Spinal cord (tissue), 10 donors: ENCODE results near the gene CCDC88B. TPM values are rescaled to one million over a fixed set of nuclear protein-coding genes. Genes with fewer than 3 reads are reported as not detected.

ENCODE experiments used
- DNase-seq, 6 donors: peaks; one replicate each; pipeline versions ENCODE4 v3.0.0 to v3.0.0-alpha.2; 2013 to 2015; ENCODE audit warnings: low spot score in 6 of 6, low read depth in 4 of 6
- H3K27ac ChIP-seq: one replicate; pipeline ENCODE4 v1.5.1; 2013; ENCODE audit warnings: low read depth, low read length, control low read depth
- H3K27me3 ChIP-seq: one replicate; pipeline ENCODE4 v1.6.1; 2013; ENCODE audit warnings: low read length; ENCODE audit not compliant: control insufficient read depth, insufficient read depth
- H3K36me3 ChIP-seq: one replicate; pipeline ENCODE4 v1.6.1; 2013; ENCODE audit warnings: low read length; ENCODE audit not compliant: control insufficient read depth, insufficient read depth
- H3K4me1 ChIP-seq: one replicate; pipeline ENCODE4 v1.6.1; 2013; ENCODE audit warnings: low read length; ENCODE audit not compliant: control insufficient read depth, insufficient read depth
- H3K4me3 ChIP-seq: one replicate; pipeline ENCODE4 v1.5.1; 2013; ENCODE audit warnings: low read depth, low read length, control low read depth
- H3K9me3 ChIP-seq: one replicate; pipeline ENCODE4 v1.6.1; 2013; ENCODE audit warnings: low read length; ENCODE audit not compliant: control insufficient read depth, insufficient read depth
- WGBS: methylation state at CpG from one replicate; pipeline ENCODE4 v1.1.5; 2013; ENCODE audit warnings: missing lambda C conversion rate; ENCODE audit not compliant: insufficient coverage; 5-methylcytosine and 5-hydroxymethylcytosine counted together
- polyA plus RNA-seq, 2 donors: library from polyadenylated mRNA; unstranded; fragments of 120-200 nt; gene quantifications; one replicate each; pipeline ENCODE4 v1.2.1, GENCODE V29; 2013; ENCODE audit not compliant: insufficient read length in 2 of 2
- total RNA-seq, 2 donors: library from RNA; depleted of rRNA in 1 of 2; stranded (reverse); fragments of 120-200 nt in 1 of 2; fragments of >200 nt in 1 of 2; gene quantifications; one replicate each; pipeline versions ENCODE4 v1.2.3 to v1.2.4, GENCODE V29; 2013 to 2014
- donor health status: healthy.

CCDC88B gene
- total and polyA plus RNA-seq, 4 donors = 4.2 to 8.4 (median 7.7) TPM

- no peaks in the 10 kb centered on the region for H3K9me3 ChIP-seq
- 46% methylated on average over 75 of the region's 82 CpGs for WGBS
- peaks cover 2% of the 10 kb centered on the region for H3K4me1 ChIP-seq
- no peak overlapping the region for H3K27ac ChIP-seq
- H3K36me3 ChIP-seq = peaks cover 69% of the 10 kb centered on the region
- peak in 1 of 6 donors; percentile 58 for DNase-seq
- H3K27me3 ChIP-seq = peaks cover 6% of the 10 kb centered on the region
- no peak overlapping the region for H3K4me3 ChIP-seq
Measured at GRCh38 chr11:64369440-64370421, 29.7 kb downstream of the CCDC88B start.

- H3K9me3 ChIP-seq = no peaks in the 10 kb centered on the region
- peaks cover 6% of the 10 kb centered on the region for H3K27me3 ChIP-seq
- H3K4me1 ChIP-seq = peaks cover 2% of the 10 kb centered on the region
- no peak for DNase-seq
- no peak overlapping the region for H3K4me3 ChIP-seq
- peaks cover 54% of the 10 kb centered on the region for H3K36me3 ChIP-seq
- WGBS = 79% methylated on average over 10 of the region's 22 CpGs
- H3K27ac ChIP-seq = no peak overlapping the region
Measured at GRCh38 chr11:64371201-64371600, 31.2 kb downstream of the CCDC88B start.

- H3K4me1 ChIP-seq = peaks cover 2% of the 10 kb centered on the region
- no peak overlapping the region for H3K27ac ChIP-seq
- H3K4me3 ChIP-seq = no peak overlapping the region
- H3K36me3 ChIP-seq = peaks cover 49% of the 10 kb centered on the region
- peaks cover 2% of the 10 kb centered on the region for H3K27me3 ChIP-seq
- WGBS = 92% methylated on average over 4 of the region's 6 CpGs
- H3K9me3 ChIP-seq = no peaks in the 10 kb centered on the region
- no peak for DNase-seq
Measured at GRCh38 chr11:64372021-64372420, 32.0 kb downstream of the CCDC88B start.

- peaks cover 2% of the 10 kb centered on the region for H3K4me1 ChIP-seq
- WGBS = 80% methylated on average over 18 of the region's 18 CpGs
- H3K27ac ChIP-seq = no peak overlapping the region
- H3K36me3 ChIP-seq = peaks cover 40% of the 10 kb centered on the region
- peak in 2 of 6 donors; percentile 16 to 82 for DNase-seq
- H3K9me3 ChIP-seq = no peaks in the 10 kb centered on the region
- H3K27me3 ChIP-seq = peaks cover 2% of the 10 kb centered on the region
- H3K4me3 ChIP-seq = no peak overlapping the region
Measured at GRCh38 chr11:64372802-64373597, 33.0 kb downstream of the CCDC88B start.

DNA sequence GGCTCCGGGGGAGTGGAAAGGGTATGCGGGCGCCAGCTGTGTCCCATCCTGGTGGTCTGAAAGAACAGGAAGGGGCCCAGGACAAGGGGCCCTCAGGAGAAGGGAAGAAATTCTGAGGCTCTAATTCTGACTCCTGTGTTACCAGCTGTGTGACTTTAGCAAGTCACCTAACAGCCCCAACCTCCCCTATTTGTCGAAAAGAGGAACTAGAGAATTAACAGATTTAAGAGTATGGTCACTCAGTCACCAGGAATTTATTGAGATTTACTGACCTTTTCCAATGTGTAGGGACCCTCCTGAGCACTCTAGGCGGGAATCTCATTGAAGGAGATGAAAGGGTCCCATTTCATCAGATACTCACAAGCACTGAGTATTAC is 33.6 kb downstream of the CCDC88B start:
- no peak overlapping the region for H3K27ac ChIP-seq

DNA sequence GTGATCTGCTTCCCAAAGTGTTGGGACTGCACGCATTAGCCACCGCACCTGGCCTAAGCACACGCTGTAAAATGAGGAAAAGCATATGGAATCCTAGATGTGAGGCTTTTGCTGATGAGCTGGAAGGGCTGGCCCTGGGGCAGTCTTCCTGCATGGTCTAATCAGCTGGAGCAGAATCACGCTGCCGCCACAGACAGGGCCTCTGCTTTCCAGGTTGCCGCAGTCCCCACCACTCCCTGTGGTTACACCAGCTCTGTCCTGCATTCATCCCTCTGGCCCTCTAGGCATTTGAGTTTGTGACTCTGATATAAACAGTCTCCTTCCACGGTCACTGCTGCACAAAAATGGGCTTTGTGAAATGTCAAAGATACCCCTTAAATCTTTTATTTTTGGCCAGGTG is 36.1 kb downstream of the CCDC88B start:
- H3K4me1 ChIP-seq = peaks cover 7% of the 10 kb centered on the region
- H3K27ac ChIP-seq = no peak overlapping the region
- H3K27me3 ChIP-seq = no peaks in the 10 kb centered on the region
- DNase-seq = no peak
- H3K9me3 ChIP-seq = no peaks in the 10 kb centered on the region
- H3K36me3 ChIP-seq = peaks cover 10% of the 10 kb centered on the region
- no peak overlapping the region for H3K4me3 ChIP-seq
- WGBS = 80% methylated on average over 6 of the region's 7 CpGs

More for the DNA sequence above, 33.6 kb downstream of the CCDC88B start:
- peaks cover 34% of the 10 kb centered on the region for H3K36me3 ChIP-seq
- peaks cover 2% of the 10 kb centered on the region for H3K27me3 ChIP-seq
- no peaks in the 10 kb centered on the region for H3K9me3 ChIP-seq
- peaks cover 5% of the 10 kb centered on the region for H3K4me1 ChIP-seq
- 58% methylated on average over 4 of the region's 5 CpGs for WGBS
- no peak for DNase-seq
- H3K4me3 ChIP-seq = no peak overlapping the region

- Histone ChIP-seq H3K4me3 (no peak overlapping the region), H3K4me1 (peaks cover 7% of the 10 kb centered on the region), H3K27me3 (no peaks in the 10 kb centered on the region), H3K36me3 (no peaks in the 10 kb centered on the region), H3K9me3 (no peaks in the 10 kb centered on the region), H3K27ac (no peak overlapping the region)
- DNase-seq = peak in 2 of 6 donors; percentile 60 to 79
- 40% methylated on average over 8 of the region's 14 CpGs for WGBS
Measured at GRCh38 chr11:64378335-64378880, 38.4 kb downstream of the CCDC88B start.

- peaks cover 7% of the 10 kb centered on the region for H3K4me1 ChIP-seq
- no peaks in the 10 kb centered on the region for H3K27me3 ChIP-seq
- no peaks in the 10 kb centered on the region for H3K9me3 ChIP-seq
- H3K27ac ChIP-seq = no peak overlapping the region
- H3K4me3 ChIP-seq = no peak overlapping the region
- DNase-seq = no peak
- no peaks in the 10 kb centered on the region for H3K36me3 ChIP-seq
- WGBS = 89% methylated on average over 7 of the region's 15 CpGs
Measured at GRCh38 chr11:64379160-64379559, 39.2 kb downstream of the CCDC88B start.

GRCh38 chr11:64379817-64380709 is 40.1 kb downstream of the CCDC88B start:
- WGBS = 62% methylated on average over 34 of the region's 35 CpGs
- Histone ChIP-seq H3K4me3 (no peak overlapping the region), H3K27me3 (no peaks in the 10 kb centered on the region), H3K4me1 (peaks cover 7% of the 10 kb centered on the region), H3K36me3 (no peaks in the 10 kb centered on the region), H3K27ac (no peak overlapping the region), H3K9me3 (no peaks in the 10 kb centered on the region)
- no peak for DNase-seq
